WTC11 (cell line): ENCODE data around the gene TVP23C. TPM values are rescaled to one million over a fixed set of nuclear protein-coding genes. Genes with fewer than 3 reads are reported as not detected.
A peak's percentile ranks its signal among the peaks of the same experiment; 100 is the strongest.

Source experiments
- ATAC-seq: fragments of 200-7000 bp; cut with Tn5 transposase; 2 replicates; pipeline ENCODE4 v1.10.0; 2021; ENCODE audit warnings: mild to moderate bottlenecking, moderate library complexity
- CTCF ChIA-PET: fragments of 300-600 bp; sonication (Branson Sonifier 250); formaldehyde crosslinking; loops from one replicate; lab custom pipeline; 2021; ENCODE audit warnings: antibody characterized with exemption; lab: Charles Lee
- POLR2A ChIA-PET: fragments of 350-600 bp; sonication (Branson Sonifier 250); formaldehyde crosslinking; loops from one replicate; lab custom pipeline; 2021; ENCODE audit warnings: antibody characterized with exemption; lab: Charles Lee
- DNase-seq: peaks from one replicate; pipeline ENCODE4 v3.0.0; 2021; ENCODE audit warnings: low spot score
- H3K27ac Mint-ChIP-seq: 2 replicates; pipeline ENCODE4 v1.8.0; 2021; ENCODE audit warnings: mixed read lengths
- H3K27me3 Mint-ChIP-seq: 2 replicates; pipeline ENCODE4 v1.8.0; 2021; ENCODE audit warnings: low read depth, mild to moderate bottlenecking, moderate library complexity, mixed read lengths
- H3K36me3 Mint-ChIP-seq: 2 replicates; pipeline ENCODE4 v1.8.0; 2021; ENCODE audit warnings: mixed read lengths
- H3K4me1 Mint-ChIP-seq: 2 replicates; pipeline ENCODE4 v1.8.0; 2022; ENCODE audit warnings: mixed read lengths
- H3K4me3 Mint-ChIP-seq: 2 replicates; pipeline ENCODE4 v1.8.0; 2021; ENCODE audit warnings: mild to moderate bottlenecking, moderate library complexity, mixed read lengths
- H3K9me3 Mint-ChIP-seq: 2 replicates; pipeline ENCODE4 v1.8.0; 2021; ENCODE audit warnings: mixed read lengths
- AFF4 ChIP-seq: sonication (generic); formaldehyde crosslinking; IDR thresholded peaks from 2 replicates; pipeline ENCODE4 v1.8.1; 2023; ENCODE audit warnings: mild to moderate bottlenecking, missing genetic modification reagents, borderline replicate concordance
- ARID4B ChIP-seq: sonication (generic); formaldehyde crosslinking; IDR thresholded peaks from 2 replicates; pipeline ENCODE4 v1.8.0; 2023; ENCODE audit warnings: missing genetic modification reagents, mild to moderate bottlenecking, borderline replicate concordance
- ATF1 ChIP-seq: sonication (generic); formaldehyde crosslinking; IDR thresholded peaks from 2 replicates; pipeline ENCODE4 v1.8.1; 2023; ENCODE audit warnings: mild to moderate bottlenecking, moderate library complexity, missing genetic modification reagents
- ATF3 ChIP-seq: sonication (generic); formaldehyde crosslinking; conservative IDR thresholded peaks from 2 replicates; pipeline ENCODE4 v1.8.1; 2022; ENCODE audit warnings: mild to moderate bottlenecking, missing genetic modification reagents
- CBFB ChIP-seq: sonication (generic); formaldehyde crosslinking; IDR thresholded peaks from 2 replicates; pipeline ENCODE4 v1.8.1; 2022; ENCODE audit warnings: mild to moderate bottlenecking, low read depth, missing genetic modification reagents
- CDX4 ChIP-seq: fragments of 250-450 bp; sonication (Bioruptor Pico); IDR thresholded peaks from 2 replicates; pipeline ENCODE4 v1.9.0; 2021; ENCODE audit warnings: moderate library complexity, mild to moderate bottlenecking, inconsistent platforms, borderline replicate concordance
- FOXP1 ChIP-seq: sonication (generic); formaldehyde crosslinking; IDR thresholded peaks from 2 replicates; pipeline ENCODE4 v1.8.0; 2022; ENCODE audit warnings: missing genetic modification reagents, mild to moderate bottlenecking, moderate library complexity, borderline replicate concordance
- HMGA2 ChIP-seq: fragments of 250-450 bp; sonication (Bioruptor Pico); IDR thresholded peaks from 2 replicates; pipeline ENCODE4 v1.4.0; 2021; ENCODE audit warnings: mild to moderate bottlenecking, moderate library complexity
- MXD4 ChIP-seq: fragments of 250-450 bp; sonication (Bioruptor Pico); IDR thresholded peaks from 2 replicates; pipeline ENCODE4 v1.8.0; 2021; ENCODE audit warnings: mild to moderate bottlenecking, moderate library complexity, borderline replicate concordance
- NR1H2 ChIP-seq: sonication (generic); formaldehyde crosslinking; IDR thresholded peaks from 2 replicates; pipeline ENCODE4 v1.9.0; 2021; ENCODE audit warnings: mild to moderate bottlenecking, moderate library complexity, missing genetic modification reagents
- RORB ChIP-seq: fragments of 250-450 bp; sonication (Bioruptor Pico); IDR thresholded peaks from 2 replicates; pipeline ENCODE4 v1.9.0; 2021; ENCODE audit warnings: mild to moderate bottlenecking
- ZNF232 ChIP-seq: sonication (generic); formaldehyde crosslinking; IDR thresholded peaks from 2 replicates; pipeline ENCODE4 v1.8.0; 2022; ENCODE audit warnings: mild to moderate bottlenecking, missing genetic modification reagents
- total RNA-seq: library from RNA; stranded (reverse); gene quantifications from 3 replicates; pipeline ENCODE4 v1.2.3, GENCODE V29; 2021
- TF ChIP-seq, protein P1 (sequence below): sonication (generic); formaldehyde crosslinking; IDR thresholded peaks from 2 replicates; pipeline ENCODE4 v1.8.0; 2022; ENCODE audit warnings: missing genetic modification reagents
- TF ChIP-seq, protein P2 (sequence below): sonication (generic); formaldehyde crosslinking; IDR thresholded peaks from 2 replicates; pipeline ENCODE4 v1.8.0; 2023; ENCODE audit warnings: missing genetic modification reagents
- TF ChIP-seq, protein P3 (sequence below): sonication (generic); formaldehyde crosslinking; IDR thresholded peaks from 2 replicates; pipeline ENCODE4 v1.8.0; 2022; ENCODE audit warnings: mild to moderate bottlenecking, missing genetic modification reagents
- TF ChIP-seq, protein P4 (sequence below): sonication (generic); formaldehyde crosslinking; IDR thresholded peaks from 2 replicates; pipeline ENCODE4 v1.8.0; 2022; ENCODE audit warnings: mild to moderate bottlenecking, missing genetic modification reagents
- TF ChIP-seq, protein P5 (sequence below): fragments of 250-450 bp; sonication (Bioruptor Pico); IDR thresholded peaks from 2 replicates; pipeline ENCODE4 v1.9.0; 2021; ENCODE audit warnings: mild to moderate bottlenecking

The TVP23C gene
- total RNA-seq, 1 experiment from 2014 or later: 16.9 TPM

GRCh38 chr17:15468126-15468525 lies 95.2 kb downstream of the TVP23C start:
- H3K27me3 Mint-ChIP-seq: no peaks in the 10 kb centered on the region
- POLR2A ChIA-PET: no interaction called here
- peaks cover 13% of the 10 kb centered on the region for H3K4me1 Mint-ChIP-seq
- no peak overlapping the region for H3K4me3 Mint-ChIP-seq
- peak overlapping the region; percentile 73 for H3K27ac Mint-ChIP-seq
- CTCF ChIA-PET: interaction anchor here (1.0 kb wide), 1 partner anchor 35 kb away, joined by 4 read pairs; no protein-coding TSS in a partner anchor
- no peak for DNase-seq
- H3K36me3 Mint-ChIP-seq: peaks cover 4% of the 10 kb centered on the region; the same call in 1 of the 2 replicates
- ATAC-seq: no peak
- H3K9me3 Mint-ChIP-seq: no peaks in the 10 kb centered on the region
- TF ChIP-seq ARID4B (CRISPR knock-in tag) (no peak), HMGA2 (CRISPR knock-in tag) (no peak), RORB (CRISPR knock-in tag) (no peak), CBFB (CRISPR knock-in tag) (no peak), FOXP1 (CRISPR knock-in tag) (no peak), ZNF232 (CRISPR knock-in tag) (no peak), ATF3 (CRISPR knock-in tag) (no peak), CDX4 (CRISPR knock-in tag) (no peak), MXD4 (CRISPR knock-in tag) (no peak), NR1H2 (CRISPR knock-in tag) (no peak), AFF4 (CRISPR knock-in tag) (no peak), ATF1 (CRISPR knock-in tag) (no peak)
- TF ChIP-seq, protein P1, sequence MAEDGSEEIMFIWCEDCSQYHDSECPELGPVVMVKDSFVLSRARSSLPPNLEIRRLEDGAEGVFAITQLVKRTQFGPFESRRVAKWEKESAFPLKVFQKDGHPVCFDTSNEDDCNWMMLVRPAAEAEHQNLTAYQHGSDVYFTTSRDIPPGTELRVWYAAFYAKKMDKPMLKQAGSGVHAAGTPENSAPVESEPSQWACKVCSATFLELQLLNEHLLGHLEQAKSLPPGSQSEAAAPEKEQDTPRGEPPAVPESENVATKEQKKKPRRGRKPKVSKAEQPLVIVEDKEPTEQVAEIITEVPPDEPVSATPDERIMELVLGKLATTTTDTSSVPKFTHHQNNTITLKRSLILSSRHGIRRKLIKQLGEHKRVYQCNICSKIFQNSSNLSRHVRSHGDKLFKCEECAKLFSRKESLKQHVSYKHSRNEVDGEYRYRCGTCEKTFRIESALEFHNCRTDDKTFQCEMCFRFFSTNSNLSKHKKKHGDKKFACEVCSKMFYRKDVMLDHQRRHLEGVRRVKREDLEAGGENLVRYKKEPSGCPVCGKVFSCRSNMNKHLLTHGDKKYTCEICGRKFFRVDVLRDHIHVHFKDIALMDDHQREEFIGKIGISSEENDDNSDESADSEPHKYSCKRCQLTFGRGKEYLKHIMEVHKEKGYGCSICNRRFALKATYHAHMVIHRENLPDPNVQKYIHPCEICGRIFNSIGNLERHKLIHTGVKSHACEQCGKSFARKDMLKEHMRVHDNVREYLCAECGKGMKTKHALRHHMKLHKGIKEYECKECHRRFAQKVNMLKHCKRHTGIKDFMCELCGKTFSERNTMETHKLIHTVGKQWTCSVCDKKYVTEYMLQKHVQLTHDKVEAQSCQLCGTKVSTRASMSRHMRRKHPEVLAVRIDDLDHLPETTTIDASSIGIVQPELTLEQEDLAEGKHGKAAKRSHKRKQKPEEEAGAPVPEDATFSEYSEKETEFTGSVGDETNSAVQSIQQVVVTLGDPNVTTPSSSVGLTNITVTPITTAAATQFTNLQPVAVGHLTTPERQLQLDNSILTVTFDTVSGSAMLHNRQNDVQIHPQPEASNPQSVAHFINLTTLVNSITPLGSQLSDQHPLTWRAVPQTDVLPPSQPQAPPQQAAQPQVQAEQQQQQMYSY (CRISPR knock-in tag): no peak
- TF ChIP-seq, protein P2, sequence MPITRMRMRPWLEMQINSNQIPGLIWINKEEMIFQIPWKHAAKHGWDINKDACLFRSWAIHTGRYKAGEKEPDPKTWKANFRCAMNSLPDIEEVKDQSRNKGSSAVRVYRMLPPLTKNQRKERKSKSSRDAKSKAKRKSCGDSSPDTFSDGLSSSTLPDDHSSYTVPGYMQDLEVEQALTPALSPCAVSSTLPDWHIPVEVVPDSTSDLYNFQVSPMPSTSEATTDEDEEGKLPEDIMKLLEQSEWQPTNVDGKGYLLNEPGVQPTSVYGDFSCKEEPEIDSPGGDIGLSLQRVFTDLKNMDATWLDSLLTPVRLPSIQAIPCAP (CRISPR knock-in tag): no peak
- TF ChIP-seq, protein P3, sequence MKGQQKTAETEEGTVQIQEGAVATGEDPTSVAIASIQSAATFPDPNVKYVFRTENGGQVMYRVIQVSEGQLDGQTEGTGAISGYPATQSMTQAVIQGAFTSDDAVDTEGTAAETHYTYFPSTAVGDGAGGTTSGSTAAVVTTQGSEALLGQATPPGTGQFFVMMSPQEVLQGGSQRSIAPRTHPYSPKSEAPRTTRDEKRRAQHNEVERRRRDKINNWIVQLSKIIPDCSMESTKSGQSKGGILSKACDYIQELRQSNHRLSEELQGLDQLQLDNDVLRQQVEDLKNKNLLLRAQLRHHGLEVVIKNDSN (CRISPR knock-in tag): no peak
- TF ChIP-seq, protein P4, sequence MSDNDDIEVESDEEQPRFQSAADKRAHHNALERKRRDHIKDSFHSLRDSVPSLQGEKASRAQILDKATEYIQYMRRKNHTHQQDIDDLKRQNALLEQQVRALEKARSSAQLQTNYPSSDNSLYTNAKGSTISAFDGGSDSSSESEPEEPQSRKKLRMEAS (CRISPR knock-in tag): no peak
- TF ChIP-seq, protein P5, sequence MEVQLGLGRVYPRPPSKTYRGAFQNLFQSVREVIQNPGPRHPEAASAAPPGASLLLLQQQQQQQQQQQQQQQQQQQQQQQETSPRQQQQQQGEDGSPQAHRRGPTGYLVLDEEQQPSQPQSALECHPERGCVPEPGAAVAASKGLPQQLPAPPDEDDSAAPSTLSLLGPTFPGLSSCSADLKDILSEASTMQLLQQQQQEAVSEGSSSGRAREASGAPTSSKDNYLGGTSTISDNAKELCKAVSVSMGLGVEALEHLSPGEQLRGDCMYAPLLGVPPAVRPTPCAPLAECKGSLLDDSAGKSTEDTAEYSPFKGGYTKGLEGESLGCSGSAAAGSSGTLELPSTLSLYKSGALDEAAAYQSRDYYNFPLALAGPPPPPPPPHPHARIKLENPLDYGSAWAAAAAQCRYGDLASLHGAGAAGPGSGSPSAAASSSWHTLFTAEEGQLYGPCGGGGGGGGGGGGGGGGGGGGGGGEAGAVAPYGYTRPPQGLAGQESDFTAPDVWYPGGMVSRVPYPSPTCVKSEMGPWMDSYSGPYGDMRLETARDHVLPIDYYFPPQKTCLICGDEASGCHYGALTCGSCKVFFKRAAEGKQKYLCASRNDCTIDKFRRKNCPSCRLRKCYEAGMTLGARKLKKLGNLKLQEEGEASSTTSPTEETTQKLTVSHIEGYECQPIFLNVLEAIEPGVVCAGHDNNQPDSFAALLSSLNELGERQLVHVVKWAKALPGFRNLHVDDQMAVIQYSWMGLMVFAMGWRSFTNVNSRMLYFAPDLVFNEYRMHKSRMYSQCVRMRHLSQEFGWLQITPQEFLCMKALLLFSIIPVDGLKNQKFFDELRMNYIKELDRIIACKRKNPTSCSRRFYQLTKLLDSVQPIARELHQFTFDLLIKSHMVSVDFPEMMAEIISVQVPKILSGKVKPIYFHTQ: no peak
- TF ChIP-seq, all 79 proteins: peak for 0
